Ovary (tissue), 9 donors: Measurements from ENCODE around the gene PLCB1. TPM values are rescaled to one million over a fixed set of nuclear protein-coding genes. Genes with fewer than 3 reads are reported as not detected.
"Not testable (repeated sequence)": the region's sequence is repeated elsewhere in the genome, so short reads cannot be mapped to it uniquely, and the experiment has no call there.

ENCODE experiments used
- DNase-seq, 5 donors: peaks; one replicate each; pipeline ENCODE4 v3.0.0-alpha.2; 2019 to 2020
- H3K27ac ChIP-seq, 2 donors: fragments of 200-600 bp; one replicate each; pipeline versions ENCODE4 v1.5.1 to v1.8.0; 2019 to 2022
- H3K27me3 ChIP-seq: fragments of 200-600 bp; one replicate; pipeline ENCODE4 v1.8.0; 2022
- H3K36me3 ChIP-seq: fragments of 200-600 bp; sonication (generic); one replicate; pipeline ENCODE4 v1.5.1; 2019
- H3K4me1 ChIP-seq: one replicate; pipeline ENCODE4 v1.8.1; 2013; ENCODE audit warnings: mild to moderate bottlenecking, moderate library complexity; ENCODE audit not compliant: insufficient read depth
- H3K4me3 ChIP-seq: fragments of 200-600 bp; sonication (generic); one replicate; pipeline ENCODE4 v1.5.1; 2017
- H3K9me3 ChIP-seq, 2 donors: fragments of 200-600 bp in 1 of 2; sonication (generic) in 1 of 2; one replicate each; pipeline versions ENCODE4 v1.5.1 to v1.8.1; 2013 to 2019; ENCODE audit warnings: mild to moderate bottlenecking in 1 of 2, moderate library complexity in 1 of 2
- EP300 ChIP-seq: sonication (generic); formaldehyde crosslinking; IDR thresholded peaks from one replicate; pipeline ENCODE4 v1.6.1; 2017; ENCODE audit warnings: antibody characterized with exemption
- POLR2A ChIP-seq: fragments of 450-650 bp; IDR thresholded peaks from one replicate; pipeline ENCODE4 v1.6.1; 2017; ENCODE audit warnings: antibody characterized with exemption, mild to moderate bottlenecking, moderate library complexity
- WGBS, 3 donors: extraction: QIAGEN DNeasy Blood & Tissue Kit in 1 of 3; methylation state at CpG; one replicate each; pipeline versions ENCODE4 v1.1.5 to v1.1.7; 2013 to 2017; 5-methylcytosine and 5-hydroxymethylcytosine counted together
- intact Hi-C, 4 donors: fragments of 100-400 bp; cut with DNase I; formaldehyde crosslinking; loops; one replicate each; pipeline versions ENCODE4 v1.11.0 to v1.15.1; 2022 to 2023
- polyA plus RNA-seq, 2 donors: library from polyadenylated mRNA; stranded (reverse); fragments of 200-250 nt in 1 of 2; fragments of 350-450 nt in 1 of 2; fragmentation: Illumina TruSeq in 1 of 2; extraction: RNeasy Lipid Tissue Mini Kit (QIAGEN cat#74804) in 1 of 2; gene quantifications; one replicate each; pipeline ENCODE4 v1.2.3, GENCODE V29; 2013 to 2014
- total RNA-seq, 7 donors: library from RNA; depleted of rRNA in 2 of 7; stranded (reverse); fragments of >200 nt in 2 of 7; fragmentation: NEBNext Ultra II Directional in 3 of 7; extraction: Animal tissue kit (Norgen Biotek cat#: 25700) in 3 of 7; gene quantifications; one replicate each; pipeline versions ENCODE4 v1.1.0 to v1.2.4, GENCODE V29; 2016 to 2023
- TF ChIP-seq, protein P1 (sequence below), 3 donors: fragments of 450-650 bp in 2 of 3; fragments of 200-600 bp in 1 of 3; IDR thresholded peaks; one replicate each; pipeline versions ENCODE4 v1.5.1 to v1.8.0; 2016 to 2022; ENCODE audit warnings: antibody characterized with exemption in 3 of 3, mild to moderate bottlenecking in 1 of 3
- donor health status: DM: no; HTN: no; CAD: no; lungs with moderate emphysema.
- donor health status: DM: no; HTN: no; CAD: no.
- donor health status: Bipolar disorder and iron deficiency.
- donor health status: DM: yes; HTN: yes; CAD: no.
- donor health status: DM: no; HTN: no; CAD: no.
- donor health status: DM: yes; HTN: yes; CAD: no.

PLCB1 gene
- total and polyA plus RNA-seq, 9 donors: 2.9 to 29.5 (median 9.0) TPM

DNA sequence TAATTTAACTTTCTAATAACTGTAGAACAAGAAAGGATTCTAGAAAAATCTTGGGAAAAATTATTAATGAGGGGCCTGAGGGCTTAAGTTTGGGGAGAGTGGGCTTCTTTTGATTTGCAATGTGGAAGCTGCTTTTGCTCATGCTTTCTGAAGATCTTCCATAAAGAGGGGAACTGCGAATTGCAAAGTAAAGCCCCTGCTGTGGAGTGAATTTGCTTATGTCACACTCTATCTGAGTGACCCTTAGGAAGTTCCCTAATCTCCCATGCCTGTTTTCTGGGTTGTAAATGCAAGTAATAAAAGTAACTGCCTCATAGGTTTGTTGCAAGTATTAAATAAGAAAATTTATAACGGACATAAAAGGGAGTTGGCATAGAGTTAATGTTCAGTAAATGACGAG, 301.2 kb downstream of the PLCB1 start:
- H3K36me3 ChIP-seq: no peaks in the 10 kb centered on the region
- H3K27ac ChIP-seq: no peak overlapping the region
- intact Hi-C loops: no loop called here
- peaks cover 7% of the 10 kb centered on the region for H3K4me1 ChIP-seq
- H3K4me3 ChIP-seq: no peak overlapping the region
- TF ChIP-seq, protein P1, sequence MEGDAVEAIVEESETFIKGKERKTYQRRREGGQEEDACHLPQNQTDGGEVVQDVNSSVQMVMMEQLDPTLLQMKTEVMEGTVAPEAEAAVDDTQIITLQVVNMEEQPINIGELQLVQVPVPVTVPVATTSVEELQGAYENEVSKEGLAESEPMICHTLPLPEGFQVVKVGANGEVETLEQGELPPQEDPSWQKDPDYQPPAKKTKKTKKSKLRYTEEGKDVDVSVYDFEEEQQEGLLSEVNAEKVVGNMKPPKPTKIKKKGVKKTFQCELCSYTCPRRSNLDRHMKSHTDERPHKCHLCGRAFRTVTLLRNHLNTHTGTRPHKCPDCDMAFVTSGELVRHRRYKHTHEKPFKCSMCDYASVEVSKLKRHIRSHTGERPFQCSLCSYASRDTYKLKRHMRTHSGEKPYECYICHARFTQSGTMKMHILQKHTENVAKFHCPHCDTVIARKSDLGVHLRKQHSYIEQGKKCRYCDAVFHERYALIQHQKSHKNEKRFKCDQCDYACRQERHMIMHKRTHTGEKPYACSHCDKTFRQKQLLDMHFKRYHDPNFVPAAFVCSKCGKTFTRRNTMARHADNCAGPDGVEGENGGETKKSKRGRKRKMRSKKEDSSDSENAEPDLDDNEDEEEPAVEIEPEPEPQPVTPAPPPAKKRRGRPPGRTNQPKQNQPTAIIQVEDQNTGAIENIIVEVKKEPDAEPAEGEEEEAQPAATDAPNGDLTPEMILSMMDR (IDR thresholded peaks at IDR 0.05): no peak
- TF ChIP-seq EP300 (no peak), POLR2A (no peak)
- WGBS, 3 donors: 58 to 70% (median 66%) methylated on average over 3 of the region's 3 CpGs
- DNase-seq: no peak
- no peaks in the 10 kb centered on the region for H3K9me3 ChIP-seq
- no peaks in the 10 kb centered on the region for H3K27me3 ChIP-seq

DNA sequence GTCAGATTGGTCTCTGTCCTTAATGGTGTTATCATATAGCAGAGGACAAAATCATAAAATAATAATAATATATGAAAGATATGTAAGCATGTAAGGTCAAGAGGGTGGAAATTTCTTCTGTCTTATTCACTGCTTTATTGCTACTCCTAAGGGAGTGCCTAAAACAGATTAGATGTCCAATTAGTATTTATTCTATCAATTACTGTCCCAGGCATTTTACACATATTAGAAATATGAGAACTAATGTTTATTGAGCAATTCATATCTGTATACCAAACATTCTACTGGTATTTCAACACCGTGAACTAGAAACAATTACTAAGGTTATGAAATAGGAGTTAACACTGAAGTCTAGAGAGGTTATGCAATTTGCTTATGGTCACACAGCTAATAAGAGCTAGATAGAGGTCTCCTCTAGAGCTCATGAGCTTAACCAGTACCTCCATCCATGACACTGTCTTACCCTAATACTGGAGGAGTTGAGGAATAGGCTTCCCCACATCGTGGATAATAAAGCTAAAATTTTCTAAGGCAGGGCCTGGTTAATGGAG, 302.3 kb downstream of the PLCB1 start:
- Histone ChIP-seq H3K27me3 (no peaks in the 10 kb centered on the region), H3K9me3 (no peaks in the 10 kb centered on the region), H3K4me3 (no peak overlapping the region), H3K27ac (no peak overlapping the region), H3K36me3 (no peaks in the 10 kb centered on the region), H3K4me1 (peaks cover 7% of the 10 kb centered on the region)
- intact Hi-C loops: no loop called here
- 84 to 91% (median 85%) methylated on average over 2 of the region's 2 CpGs for WGBS, 3 donors
- no peak for TF ChIP-seq EP300
- no peak for TF ChIP-seq POLR2A
- TF ChIP-seq, protein P1 (IDR thresholded peaks at IDR 0.05): no peak
- no peak for DNase-seq

DNA sequence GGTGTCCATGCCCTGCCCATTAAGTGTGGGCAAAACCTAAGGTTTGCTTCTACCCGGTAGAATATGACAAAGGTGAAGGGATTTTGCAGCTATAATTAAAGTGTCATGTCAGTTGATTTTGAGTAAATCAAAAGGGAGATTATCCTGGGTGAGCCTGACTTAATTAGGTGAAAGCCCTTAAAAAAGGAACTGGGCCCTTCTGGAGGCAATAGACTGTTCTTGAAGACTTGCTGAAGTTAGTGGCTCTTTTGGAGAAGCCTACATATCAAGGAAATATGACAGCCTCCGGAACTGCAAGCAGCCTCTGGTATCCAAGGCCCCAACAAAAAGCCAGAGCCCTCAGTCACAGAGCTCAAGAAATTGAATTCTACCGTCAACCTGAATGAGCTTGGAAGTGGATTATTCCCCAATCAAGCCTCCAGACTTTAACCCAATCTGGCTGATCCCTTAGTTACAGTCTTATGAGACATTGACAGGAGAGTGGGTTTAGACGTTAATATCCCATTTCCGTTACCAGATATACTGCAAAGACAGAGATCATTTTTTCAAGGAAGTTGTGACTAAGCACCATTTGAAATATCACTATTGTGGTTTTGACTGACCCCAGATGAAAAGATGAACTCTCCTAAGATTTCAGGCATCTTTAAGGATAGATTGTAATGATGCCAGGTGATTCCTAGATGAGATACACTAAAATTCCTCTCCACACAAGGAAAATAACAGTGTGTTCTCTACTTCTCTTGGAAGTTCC, 303.4 kb downstream of the PLCB1 start:
- no peak for DNase-seq

DNA sequence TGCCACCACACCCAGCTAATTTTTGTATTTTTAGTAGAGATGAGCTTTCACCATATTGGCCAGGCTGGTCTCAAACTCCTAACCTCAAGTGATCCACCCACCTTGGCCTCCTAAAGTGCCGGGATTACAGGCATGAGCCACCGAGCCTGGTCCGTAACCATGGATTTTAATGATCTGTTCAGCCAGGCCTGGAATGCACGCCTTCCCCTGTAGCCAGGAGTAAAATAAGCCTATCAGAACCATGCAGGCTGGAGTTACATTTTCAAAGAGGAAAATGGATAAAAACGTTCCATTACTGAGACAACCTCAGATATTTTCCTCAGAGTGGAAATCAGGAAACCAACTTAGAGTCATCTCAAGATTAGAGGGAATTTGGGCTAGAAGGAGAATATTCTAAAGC, 304.9 kb downstream of the PLCB1 start:
- H3K9me3 ChIP-seq, intact Hi-C loops, H3K36me3 ChIP-seq, H3K27me3 ChIP-seq, DNase-seq, H3K27ac ChIP-seq, H3K4me1 ChIP-seq, H3K4me3 ChIP-seq: not testable (repeated sequence)
- WGBS, 3 donors: 88 to 91% (median 91%) methylated on average over 5 of the region's 5 CpGs

More for the DNA sequence above, 303.4 kb downstream of the PLCB1 start:
- TF ChIP-seq, protein P1 (IDR thresholded peaks at IDR 0.05): no peak
- no peak for TF ChIP-seq POLR2A
- no peak for TF ChIP-seq EP300
- intact Hi-C loops: no loop called here
- H3K4me3 ChIP-seq: no peak overlapping the region
- no peaks in the 10 kb centered on the region for H3K9me3 ChIP-seq
- H3K27ac ChIP-seq: no peak overlapping the region
- WGBS, 3 donors: 78 to 96% (median 86%) methylated on average over 5 of the region's 5 CpGs
- peaks cover 7% of the 10 kb centered on the region for H3K4me1 ChIP-seq
- H3K27me3 ChIP-seq: no peaks in the 10 kb centered on the region
- no peaks in the 10 kb centered on the region for H3K36me3 ChIP-seq

DNA sequence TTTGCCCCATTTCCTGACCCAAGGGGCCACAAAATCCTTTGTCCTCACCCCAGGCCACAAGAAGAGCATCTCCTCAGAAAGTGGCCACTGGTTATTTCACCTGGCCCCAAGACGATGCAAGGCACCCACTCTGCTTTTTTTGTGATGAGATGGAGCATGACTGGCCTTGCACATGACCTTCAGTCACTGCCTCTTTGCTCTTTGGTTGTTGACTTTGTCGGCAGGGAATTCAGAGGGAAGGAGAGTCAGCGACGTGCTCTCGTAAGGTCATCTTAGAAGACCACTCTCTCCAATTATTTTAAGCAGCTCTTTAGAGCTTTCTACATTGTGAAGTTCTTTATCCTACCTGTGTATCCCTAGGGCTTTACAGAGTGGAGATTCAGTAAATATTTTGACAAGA, 306.7 kb downstream of the PLCB1 start:
- H3K27me3 ChIP-seq: no peaks in the 10 kb centered on the region
- H3K27ac ChIP-seq: no peak overlapping the region
- H3K36me3 ChIP-seq: no peaks in the 10 kb centered on the region
- no peak for TF ChIP-seq EP300
- no peak for TF ChIP-seq POLR2A
- TF ChIP-seq, protein P1 (IDR thresholded peaks at IDR 0.05): no peak
- H3K4me1 ChIP-seq: no peaks in the 10 kb centered on the region
- 89 to 96% (median 92%) methylated on average over 5 of the region's 5 CpGs for WGBS, 3 donors
- H3K9me3 ChIP-seq: no peaks in the 10 kb centered on the region
- intact Hi-C loops: no loop called here
- no peak for DNase-seq
- H3K4me3 ChIP-seq: no peak overlapping the region
